ENCODE results near the gene REP15.
"Not testable (repeated sequence)": the region's sequence is repeated elsewhere in the genome, so short reads cannot be mapped to it uniquely, and the experiment has no call there.

Gene REP15

DNA sequence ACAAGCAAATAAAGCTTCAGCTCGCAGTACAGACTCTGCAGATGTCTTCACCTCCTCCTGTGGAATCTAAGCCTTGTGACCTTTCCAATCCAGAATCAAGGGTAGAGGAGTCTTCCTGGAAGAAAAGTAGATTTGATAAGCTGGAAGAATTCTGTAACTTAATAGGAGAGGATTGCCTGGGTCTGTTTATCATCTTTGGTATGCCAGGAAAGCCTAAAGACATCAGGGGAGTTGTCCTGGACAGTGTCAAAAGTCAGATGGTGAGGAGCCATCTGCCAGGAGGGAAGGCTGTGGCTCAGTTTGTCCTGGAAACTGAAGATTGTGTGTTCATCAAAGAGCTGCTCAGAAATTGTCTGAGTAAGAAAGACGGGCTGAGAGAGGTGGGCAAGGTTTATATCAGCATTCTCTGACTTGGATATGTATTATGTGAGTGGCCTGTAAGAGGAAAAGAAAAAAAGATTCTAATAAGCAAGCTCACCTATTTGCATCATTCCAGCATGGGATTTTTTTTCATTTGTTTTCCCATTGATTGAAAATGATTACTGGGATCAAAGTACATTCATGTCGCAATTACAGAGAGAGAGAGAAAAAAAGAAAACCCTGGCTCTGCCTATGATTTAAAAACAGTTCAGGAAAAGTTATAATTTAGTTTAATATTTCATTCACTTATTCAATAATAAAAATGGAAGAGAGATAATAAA lies 767 bp downstream of the REP15 start:
- no peak for DNase-seq (ENCODE audit: low read depth in 2 of 2)

DNA sequence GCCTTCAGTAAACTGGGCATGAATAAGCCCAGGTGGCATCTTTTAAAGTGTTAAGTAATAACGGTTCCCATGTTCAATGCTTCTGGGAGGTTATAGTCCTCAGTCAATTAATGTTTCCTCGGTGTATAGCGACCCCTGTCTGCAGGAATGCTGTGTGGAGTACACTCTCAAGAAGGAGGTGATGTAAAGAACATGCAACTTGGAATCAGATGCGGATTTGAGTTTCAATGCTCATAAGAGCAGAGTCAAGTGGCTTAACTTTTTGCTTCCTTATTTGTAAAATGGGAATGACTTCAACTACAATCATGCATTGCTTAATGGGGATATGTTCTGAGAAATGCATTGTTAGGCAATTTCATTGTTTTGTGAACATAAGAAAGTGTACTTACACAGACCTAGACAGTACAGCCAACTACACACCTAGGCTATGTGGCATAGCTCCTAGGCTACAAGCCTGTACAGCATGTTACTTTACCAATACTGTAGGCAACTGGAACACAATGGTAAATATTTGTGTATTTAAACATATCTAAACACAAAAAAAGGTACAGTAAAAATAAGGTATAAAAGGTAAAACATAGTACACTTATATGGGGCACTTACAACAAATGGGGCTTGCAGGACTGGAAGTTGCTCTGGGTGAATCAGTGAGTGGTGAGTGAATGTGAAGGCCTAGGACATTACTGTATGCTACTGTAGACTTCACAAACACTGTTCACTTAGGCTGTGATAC lies 7.6 kb downstream of the REP15 start:
- peak in 1 of 2 donors; percentile 47 for DNase-seq (ENCODE audit: low read depth in 2 of 2)

DNA sequence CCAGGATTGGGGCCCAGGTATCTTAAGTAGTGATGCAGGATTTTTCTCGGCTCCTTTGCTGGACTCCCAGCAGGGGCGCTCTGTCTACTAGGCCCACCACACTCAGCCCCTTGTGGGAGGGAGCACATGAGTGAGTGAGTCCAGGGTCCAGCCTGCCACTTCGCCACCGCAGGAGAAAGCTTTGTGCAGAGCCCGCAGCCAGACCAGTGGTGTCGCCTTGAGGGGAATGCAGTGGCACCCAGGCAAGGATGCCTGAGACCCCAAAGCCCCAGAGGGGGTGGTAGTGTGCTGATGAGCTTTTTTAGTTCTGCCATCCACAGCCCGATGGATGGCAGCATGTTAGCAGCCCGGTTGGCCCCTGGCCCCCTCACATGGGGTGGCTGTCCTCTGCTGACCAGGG lies 9.0 kb downstream of the REP15 start:
- DNase-seq (ENCODE audit: low read depth in 2 of 2) = no peak

DNA sequence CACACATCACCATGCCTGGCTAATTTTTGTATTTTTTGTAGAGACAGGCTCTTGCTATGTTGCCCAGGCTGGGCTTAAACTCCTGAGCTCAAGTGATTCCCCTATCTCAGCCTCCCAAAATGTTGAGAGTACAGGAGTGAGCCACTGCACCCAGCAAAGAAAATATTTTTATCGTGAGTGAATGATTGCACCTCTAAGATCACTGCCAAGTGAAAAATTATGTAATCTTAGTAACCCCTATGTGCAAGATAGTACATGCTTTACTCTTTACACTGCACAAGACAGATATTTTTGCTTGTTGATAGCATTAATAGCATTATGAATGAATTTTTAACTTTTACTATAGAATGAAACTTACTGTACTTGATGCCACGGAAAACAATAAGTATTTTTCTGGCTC lies 11.0 kb downstream of the REP15 start:
- DNase-seq (ENCODE audit: low read depth in 2 of 2) = no peak

DNA sequence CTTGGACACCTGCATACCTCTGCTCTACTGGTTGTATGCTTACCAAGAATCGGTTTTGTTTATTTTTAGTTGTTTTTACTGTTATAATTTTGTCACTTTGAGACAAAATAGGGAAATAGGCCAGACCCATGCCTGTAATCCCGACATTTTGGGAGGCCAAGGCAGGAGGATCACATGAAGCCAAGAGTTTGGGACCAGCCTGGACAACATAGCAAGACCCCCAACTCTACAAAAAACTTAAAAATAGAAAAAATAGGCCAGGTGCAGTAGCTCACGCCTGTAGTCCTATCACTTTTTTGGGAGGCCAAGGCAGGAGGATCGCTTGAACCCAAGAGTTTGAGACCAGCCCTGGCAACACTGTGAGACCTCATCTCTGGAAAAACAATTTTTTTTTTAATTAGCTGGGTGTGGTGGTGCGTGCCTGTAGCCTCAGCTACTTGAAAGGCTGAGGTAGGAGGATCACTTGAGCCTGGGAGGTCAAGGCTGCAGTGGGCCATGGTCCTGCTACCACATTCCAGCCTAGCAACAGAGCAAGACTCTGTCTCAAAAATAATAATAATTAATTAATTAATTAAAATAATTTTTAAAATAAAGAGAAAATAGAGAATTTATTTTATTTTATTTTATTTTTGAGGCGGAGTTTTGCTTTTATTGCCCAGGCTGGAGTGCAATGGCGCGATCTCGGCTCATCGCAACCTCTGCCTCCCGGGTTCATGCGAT lies 13.1 kb downstream of the REP15 start:
- DNase-seq (ENCODE audit: low read depth in 2 of 2) = no peak

DNA sequence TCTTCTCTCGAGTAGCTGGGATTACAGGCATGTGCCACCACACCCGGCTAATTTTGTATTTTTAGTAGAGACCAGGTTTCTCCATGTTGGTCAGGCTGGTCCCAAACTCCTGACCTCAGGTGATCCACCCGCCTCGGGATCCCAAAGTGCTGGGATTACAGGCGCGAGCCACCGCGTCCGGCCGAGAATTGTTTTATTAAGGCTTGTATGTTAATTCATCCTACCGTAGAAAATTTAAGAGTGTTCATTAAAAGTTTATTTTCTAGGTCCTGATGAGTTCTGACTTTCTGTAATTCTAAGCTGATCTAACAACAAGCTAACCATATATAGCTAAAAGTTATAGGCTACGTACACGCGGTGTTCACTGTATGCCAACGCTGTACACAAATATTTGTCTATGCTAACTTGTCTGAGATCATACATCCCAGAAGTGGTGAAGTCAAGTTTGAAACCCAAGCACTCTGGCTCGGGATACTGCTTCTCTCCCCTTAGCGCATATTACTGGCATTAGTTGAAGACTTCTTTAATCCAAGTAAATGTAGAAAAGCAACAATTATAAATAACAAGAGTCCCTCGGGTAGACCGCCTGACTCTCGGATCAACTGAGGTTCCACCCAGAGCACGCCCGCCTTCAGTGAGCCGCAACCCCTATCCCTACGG lies 13.8 kb downstream of the REP15 start:
- DNase-seq (ENCODE audit: low read depth in 2 of 2) = no peak

DNA sequence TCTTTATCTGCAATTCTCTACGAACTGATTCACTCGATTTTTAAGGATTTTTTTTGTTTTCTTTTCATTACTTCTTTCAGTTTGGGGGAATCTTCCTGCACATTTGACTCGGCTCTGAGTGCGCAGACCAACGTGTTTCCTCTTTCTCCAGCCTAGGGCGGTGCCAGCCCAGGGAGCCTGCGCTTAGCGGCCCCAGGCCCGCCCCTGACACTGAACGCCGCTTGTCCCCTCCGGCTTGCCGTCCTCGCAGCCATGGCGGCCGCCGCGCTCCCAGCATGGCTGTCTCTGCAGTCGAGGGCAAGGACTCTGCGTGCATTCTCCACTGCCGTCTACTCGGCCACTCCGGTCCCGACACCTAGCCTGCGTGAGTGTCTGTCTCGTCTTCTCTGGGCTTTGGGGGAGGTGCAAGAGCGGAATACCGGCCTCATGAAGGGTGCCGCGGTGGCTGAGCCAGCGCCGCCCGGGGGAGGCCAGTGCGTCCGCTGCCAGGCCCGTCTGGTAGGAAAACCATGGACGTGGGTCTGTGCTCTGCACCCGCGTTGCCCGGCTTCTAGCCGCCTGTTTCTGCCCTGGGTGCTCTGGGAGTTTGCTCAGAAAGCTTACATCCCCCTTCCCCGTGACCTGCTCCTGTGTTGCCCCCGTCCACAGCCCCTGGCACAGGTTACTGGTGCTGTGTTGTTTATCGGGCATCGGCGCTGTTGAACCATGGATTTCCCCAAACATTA lies 14.5 kb downstream of the REP15 start, which contains the start of gene MRPS35:
MRPS35 (plus strand) TSS at position 241 of the 725 bp plus-strand sequence; CDS start at position 253, 12 bp downstream.
- peak; percentile 75 to 80 for DNase-seq (ENCODE audit: low read depth in 2 of 2)

DNA sequence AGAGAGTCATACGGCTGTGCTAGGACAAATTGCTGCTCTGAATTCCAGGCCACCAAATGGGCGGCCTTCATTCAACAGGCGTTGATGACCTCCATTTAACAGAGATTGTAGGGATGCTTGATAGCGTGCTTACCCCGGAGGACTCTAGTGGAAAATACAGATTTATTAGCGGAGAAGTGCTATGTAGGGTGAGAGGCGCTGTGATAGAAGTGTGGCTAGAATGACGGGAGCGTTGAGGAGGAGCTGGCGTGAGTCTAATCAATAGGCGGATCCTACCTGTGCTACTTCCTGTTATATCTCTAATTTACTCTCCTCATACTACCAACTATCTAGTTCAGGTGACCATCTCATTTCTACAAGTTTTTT lies 15.1 kb downstream of the REP15 start:
- no peak for DNase-seq (ENCODE audit: low read depth in 2 of 2)

DNA sequence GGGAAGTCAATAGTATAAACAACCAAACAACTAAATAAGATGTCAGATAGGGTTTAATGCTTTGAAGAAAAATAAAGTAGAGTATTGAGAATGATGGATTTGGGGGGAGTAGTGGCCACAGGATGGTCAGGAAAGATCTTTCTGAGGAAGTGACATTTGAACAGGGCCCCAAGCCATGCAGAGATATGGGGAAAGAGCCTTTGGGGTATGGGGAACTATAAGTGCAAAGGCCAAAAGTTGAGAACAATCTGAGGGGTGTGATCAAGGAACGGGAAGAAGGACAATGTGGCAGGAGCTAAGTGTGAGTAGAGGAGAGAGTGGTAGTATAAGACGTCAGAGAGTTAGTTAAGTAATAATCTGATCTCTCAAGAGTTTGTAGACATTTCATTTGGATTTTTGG lies 15.7 kb downstream of the REP15 start:
- DNase-seq (ENCODE audit: low read depth in 2 of 2) = no peak

DNA sequence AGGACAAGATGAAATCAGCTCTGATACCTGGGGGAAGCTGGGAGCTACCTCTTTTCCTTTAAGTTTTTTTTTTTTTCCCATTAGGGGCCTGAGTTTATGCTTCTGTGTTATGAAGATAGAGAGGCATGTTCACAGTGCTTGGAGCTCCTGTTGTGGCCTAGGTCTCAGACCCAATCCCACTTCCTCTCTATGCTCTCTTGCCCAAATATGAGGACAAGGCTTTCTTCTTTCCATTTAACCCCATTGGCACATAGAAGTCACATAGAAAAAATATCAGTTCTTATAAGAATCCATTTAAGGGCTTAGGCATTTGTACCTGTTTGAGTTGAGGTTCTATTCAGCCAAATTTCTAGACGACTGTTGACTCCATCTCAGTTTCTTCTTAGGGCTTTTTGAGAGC lies 27.0 kb downstream of the REP15 start:
- DNase-seq (ENCODE audit: low read depth in 2 of 2) = no peak

DNA sequence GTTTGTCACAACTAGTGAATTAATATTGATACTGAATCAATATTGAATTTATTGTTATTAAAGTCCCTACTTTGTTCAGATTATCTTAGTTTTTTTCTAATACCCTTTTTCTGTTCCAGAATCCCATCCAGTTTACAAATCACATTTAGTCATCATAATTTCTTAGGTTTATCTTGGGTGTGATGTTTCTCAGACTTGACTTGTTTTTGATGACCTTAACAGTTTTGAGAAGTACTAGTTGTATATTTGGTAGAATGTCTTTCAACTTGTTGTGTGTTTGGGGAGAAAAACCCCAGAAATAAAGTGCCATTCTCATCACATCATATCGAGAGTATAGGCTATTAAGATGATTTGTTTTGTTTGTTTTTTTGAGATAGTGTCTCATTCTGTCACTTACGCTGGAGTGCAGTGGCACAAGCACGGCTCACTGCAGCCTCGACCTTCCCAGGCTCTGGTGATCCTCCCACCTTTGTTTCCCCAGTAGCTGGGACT lies 33.9 kb downstream of the REP15 start:
- no peak for DNase-seq (ENCODE audit: low read depth in 2 of 2)

DNA sequence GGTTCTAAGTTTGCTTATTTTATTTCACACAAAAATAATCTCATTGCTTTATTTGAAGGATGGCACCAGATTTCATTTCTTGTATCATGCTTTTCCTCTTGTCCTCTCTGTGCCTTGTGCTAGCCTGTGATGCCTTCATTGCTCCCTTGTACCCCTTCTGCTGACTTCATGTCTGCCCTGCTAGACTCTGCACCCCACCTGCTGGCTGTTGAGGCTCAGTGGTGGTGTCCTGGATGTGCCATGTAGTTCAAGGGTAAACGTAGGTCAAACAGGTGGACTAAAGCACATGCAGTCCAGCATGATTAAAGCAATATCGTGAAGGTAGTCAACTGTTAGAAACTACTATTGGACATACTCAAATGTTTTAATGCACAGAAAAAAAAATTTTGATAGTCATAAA lies 36.0 kb downstream of the REP15 start:
- no peak for DNase-seq (ENCODE audit: low read depth in 2 of 2)

DNA sequence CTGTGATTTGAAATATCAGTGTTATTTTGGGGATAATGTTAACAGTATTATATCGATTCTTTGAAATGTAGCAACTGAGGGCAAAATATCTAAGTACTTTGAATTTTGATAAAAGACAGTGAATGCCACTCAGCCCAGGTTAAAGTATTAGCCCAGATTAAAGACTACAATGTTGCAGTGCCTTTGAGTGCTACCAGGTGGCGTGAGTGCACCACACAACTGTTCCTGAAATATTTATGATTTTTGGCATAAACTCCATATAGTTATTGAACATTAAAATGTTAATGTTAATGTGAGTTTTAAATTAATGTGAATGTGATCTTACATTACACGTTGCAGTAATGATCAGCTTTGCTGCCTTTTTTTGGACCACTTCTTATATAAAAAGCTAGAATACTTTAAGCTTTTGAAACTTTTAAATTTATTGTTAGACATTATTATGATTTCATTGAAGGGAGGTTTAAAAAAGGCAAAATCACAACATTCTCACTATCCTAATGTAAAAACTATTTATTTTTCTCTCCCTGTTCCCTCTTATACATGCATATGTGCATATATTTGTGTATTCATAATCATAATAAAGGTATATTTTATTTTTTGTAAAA lies 36.9 kb downstream of the REP15 start:
- no peak for DNase-seq (ENCODE audit: low read depth in 2 of 2)

DNA sequence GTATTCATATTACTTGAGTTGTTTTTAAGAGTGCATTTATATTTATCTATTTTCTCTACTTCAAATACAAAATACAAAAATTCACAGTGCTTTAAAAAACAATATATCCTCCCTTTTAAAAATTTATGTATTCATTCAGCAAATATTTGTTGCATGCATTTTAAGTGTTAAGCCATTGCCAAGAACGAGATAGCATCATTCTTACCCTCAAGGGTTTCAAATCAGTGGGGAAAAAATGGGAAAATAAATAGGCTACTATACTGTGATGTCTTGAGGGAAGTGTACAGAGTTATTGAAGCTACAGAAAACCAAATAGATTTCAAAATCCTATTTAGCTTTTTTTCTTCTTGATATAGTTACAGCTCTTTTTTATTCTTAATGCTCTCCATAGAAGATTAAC lies 37.5 kb downstream of the REP15 start:
- DNase-seq (ENCODE audit: low read depth in 2 of 2) = no peak

DNA sequence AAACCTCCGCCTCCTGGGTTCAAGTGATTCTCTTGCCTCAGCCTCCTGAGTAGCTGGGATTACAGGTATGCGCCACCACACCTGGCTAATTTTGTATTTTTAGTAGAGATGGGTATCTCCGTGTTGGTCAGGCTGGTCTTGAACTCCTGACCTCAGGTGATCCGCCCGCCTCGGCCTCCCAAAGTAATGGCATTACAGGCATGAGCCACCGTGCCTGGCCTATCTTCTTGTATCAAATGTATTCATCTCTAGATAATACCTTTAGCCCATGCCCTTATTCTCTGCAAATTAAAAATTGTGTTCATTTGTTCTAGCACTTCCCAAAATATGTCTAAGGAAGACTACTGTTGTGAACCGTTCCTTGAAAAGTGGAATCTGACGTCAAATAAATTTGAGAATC lies 38.1 kb downstream of the REP15 start:
- not testable (repeated sequence) for DNase-seq (ENCODE audit: low read depth in 2 of 2)

DNA sequence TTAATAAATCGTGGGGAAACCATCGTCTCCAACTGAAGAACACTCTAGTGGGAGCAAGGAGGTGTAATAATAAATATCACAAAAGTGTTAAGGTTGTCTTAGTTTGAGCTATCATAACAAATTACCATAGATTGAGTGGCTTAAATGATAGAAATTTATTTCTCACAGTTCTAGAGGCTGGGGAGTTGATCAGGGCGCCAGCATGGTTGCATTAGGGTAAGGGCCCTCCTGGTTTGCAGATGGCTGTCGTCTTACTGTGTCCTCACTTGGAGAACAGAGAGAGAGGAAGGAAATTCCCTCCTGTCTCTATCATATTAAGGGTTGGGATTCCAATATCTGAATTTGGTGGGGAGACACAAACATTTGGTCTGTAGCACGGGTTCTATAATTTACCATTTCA lies 47.4 kb downstream of the REP15 start:
- no peak for DNase-seq (ENCODE audit: low read depth in 2 of 2)

DNA sequence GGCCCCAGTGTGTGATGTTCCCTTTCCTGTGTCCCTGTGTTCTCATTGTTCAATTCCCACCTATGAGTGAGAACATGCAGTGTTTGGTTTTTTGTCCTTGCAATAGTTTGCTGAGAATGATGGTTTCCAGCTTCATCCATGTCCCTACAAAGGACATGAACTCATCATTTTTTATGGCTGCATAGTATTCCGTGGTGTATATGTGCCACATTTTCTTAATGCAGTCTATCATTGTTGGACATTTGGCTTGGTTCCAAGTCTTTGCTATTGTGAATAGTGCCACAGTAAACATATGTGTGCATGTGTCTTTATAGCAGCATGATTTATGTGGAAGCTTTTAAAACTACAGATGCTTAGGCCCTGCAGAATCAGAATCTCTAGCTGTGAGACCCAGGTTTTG lies 49.5 kb downstream of the REP15 start:
- not testable (repeated sequence) for DNase-seq (ENCODE audit: low read depth in 2 of 2)

Measured in stimulated activated CD8-positive, alpha-beta memory T cell treated with anti-CD3 and anti-CD28 coated beads, Interleukin-15, amount 100 ng/mL, for 4 hours (primary cell).